NCI-H1092 treated with DMSO at 0.1 percent for 48 hours (cell line): Measurements from ENCODE around the gene ZNF407.
A peak's percentile ranks its signal among the peaks of the same experiment; 100 is the strongest.

Experiments used
- DNase-seq: peaks from one replicate; lab custom pipeline; 2025; lab: John Stamatoyannopoulos, UW

The ZNF407 gene

GRCh38 chr18:74626049-74626874, 28.6 kb downstream of the ZNF407 start:
- DNase-seq = no peak

DNA sequence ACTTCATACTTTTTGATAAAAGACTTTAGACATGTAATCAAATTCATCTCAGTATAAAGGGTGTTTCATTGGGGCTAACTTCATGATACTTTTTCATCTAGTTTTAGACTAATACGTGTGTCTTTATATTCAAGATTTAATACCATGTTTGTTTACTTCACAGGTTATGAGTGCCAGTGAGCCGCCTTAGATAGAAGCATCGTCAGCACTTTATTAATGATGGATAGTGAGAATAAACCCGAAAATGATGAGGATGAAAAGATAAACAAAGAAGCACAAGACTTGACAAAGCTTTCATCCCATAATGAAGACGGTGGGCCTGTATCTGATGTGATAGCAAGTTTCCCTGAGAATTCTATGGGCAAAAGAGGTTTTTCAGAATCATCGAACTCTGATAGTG, 33.1 kb downstream of the ZNF407 start:
- no peak for DNase-seq

GRCh38 chr18:74631212-74631611, 33.5 kb downstream of the ZNF407 start:
- no peak for DNase-seq

- DNase-seq = no peak
Observed at GRCh38 chr18:74631623-74632350, 34.1 kb downstream of the ZNF407 start.

- DNase-seq = no peak
Observed at GRCh38 chr18:74632351-74632679, 34.6 kb downstream of the ZNF407 start.

DNA sequence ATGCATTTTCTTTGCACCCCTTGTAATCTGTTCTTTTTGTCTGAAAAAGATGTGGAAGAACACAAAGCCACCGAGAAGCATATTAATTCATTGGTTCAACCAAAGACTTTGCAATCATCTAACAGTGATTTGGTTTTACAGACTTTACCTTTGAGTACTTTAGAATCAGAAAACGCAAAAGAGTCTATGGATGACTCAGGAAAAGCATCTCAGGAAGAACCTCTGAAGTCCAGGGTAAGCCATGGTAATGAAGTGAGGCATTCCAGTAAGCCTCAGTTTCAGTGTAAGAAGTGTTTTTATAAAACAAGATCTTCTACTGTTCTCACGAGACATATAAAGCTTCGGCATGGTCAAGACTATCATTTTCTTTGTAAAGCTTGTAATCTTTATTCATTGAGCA, 35.2 kb downstream of the ZNF407 start:
- DNase-seq = no peak

DNA sequence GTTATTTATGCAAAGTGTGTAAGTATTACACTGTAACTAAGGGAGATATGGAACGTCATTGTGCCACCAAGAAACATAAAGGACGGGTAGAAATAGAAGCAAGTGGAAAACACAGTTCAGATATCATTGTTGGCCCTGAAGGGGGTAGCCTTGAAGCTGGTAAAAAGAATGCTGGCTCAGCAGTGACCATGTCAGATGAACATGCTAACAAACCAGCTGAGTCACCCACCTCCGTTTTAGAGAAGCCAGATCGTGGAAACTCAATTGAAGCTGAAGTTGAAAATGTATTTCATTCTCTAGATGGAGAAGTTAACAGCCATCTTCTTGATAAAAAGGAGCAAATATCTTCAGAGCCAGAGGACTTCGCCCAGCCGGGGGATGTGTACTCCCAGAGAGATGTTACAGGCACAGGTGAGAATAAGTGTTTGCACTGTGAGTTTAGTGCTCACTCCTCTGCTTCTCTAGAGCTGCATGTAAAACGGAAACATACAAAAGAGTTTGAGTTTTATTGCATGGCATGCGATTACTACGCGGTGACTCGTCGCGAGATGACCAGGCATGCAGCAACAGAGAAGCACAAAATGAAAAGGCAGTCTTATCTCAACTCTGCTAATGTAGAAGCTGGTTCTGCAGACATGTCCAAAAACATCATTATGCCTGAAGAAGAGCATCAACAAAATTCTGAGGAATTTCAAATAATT, 36.1 kb downstream of the ZNF407 start:
- no peak for DNase-seq

- no peak for DNase-seq
Observed at GRCh38 chr18:74635224-74635975, 37.7 kb downstream of the ZNF407 start.

GRCh38 chr18:74637070-74637469, 39.4 kb downstream of the ZNF407 start:
- no peak for DNase-seq

DNA sequence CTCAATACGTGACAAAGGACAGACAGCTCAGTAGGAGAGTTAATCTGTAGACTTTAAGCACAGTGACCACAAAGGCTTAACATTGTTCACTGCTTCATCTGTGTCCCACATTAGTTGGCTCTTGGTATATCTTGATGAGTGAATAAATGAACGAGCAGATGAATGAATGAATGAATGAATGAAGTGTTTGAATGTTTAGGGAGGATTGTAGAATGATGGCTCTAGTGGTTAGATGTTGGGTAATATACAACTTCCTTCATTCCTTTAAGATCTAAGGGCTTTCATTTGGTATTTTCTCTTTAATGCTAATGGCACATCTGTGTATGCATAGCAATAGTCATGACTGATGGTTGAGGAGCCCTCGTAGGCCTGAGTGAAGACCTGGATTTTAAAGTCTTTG, 40.5 kb downstream of the ZNF407 start:
- DNase-seq = no peak

- no peak for DNase-seq
Observed at GRCh38 chr18:74644713-74645112, 47.0 kb downstream of the ZNF407 start.

- no peak for DNase-seq
Observed at GRCh38 chr18:74645679-74646078, 48.0 kb downstream of the ZNF407 start.

- DNase-seq = no peak
Observed at GRCh38 chr18:74651327-74652128, 53.9 kb downstream of the ZNF407 start.

GRCh38 chr18:74652392-74652988, 54.8 kb downstream of the ZNF407 start:
- peak; percentile 57 for DNase-seq

DNA sequence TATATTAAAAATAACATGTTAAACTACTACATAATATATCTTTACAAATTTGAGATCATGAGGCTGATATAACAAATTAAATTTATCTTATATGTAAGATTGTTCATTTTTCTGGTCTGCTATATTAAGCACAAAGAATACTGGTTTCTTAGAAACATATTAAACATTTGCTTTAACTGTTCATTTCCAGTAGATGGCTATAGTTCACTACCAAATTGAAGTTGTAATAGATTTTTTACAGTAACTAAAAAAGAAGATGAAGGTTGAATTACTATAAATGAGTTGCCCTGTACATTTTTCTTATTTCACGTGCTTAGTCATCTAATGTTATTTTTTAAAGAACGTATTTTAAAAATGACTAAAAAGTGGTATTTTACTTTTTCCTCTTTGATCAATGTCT, 57.0 kb downstream of the ZNF407 start:
- peak; percentile 78 for DNase-seq

- DNase-seq = no peak
Observed at GRCh38 chr18:74661008-74661407, 63.3 kb downstream of the ZNF407 start.

DNA sequence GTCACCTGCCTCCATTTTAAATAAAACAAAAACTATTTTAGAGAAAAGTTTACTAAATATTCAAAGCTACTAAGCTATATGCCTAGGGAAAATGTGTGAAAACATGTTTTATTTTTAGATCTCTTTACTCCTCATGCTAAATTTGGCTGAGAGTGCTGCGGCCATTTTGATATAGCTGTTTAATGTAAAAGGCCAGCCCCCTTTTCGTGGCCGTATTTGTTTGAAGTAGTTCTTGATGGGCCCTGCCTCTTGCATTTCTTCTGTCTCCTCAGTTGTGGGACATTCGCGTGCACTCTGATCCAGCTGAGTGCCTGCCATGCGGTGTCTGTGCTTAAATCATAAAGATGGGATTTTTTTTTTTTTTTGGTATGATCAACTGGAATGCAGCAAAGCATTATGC, 64.0 kb downstream of the ZNF407 start:
- no peak for DNase-seq

DNA sequence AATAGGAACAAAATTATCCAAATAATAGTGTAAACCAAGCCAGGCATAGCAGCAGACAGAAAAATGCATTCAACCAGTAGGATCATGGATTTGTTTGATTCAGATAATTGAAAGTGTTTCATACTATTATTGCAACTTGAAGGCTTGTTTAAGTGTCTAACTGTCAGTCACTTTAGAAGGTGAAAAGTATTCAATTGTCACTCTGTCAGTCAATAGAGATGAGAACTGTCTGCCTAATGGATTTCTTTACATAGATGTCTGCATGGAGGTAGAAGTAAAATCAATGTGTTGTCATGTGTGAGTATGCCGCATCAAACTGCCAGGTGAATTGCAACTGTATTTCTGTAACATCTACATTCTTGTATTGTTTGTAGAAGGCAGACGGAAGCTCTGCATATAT, 65.0 kb downstream of the ZNF407 start:
- DNase-seq = no peak

GRCh38 chr18:74665346-74665745, 67.7 kb downstream of the ZNF407 start:
- DNase-seq = no peak

DNA sequence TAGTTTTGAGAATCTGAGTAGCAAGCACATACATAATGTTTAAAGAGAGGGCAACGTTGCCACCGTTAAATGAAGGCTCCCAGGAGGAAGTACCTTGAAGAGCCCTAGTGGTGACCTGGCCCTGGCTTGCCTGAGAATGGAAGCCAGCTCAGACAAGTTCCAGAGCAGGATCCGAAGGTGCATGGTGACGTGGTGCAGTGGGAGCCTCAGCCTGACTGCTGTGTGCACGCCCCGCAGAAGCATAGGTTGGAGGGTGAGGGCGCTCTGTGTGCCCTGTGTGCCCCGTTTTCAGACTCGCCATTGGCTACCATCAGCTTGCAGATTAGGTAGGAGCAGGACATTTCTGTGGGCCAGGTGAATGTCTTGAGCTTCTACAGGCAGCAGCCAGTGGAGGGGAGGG, 68.2 kb downstream of the ZNF407 start:
- DNase-seq = no peak
